Activated CD8-positive, alpha-beta memory T cell treated with anti-CD3 and anti-CD28 coated beads, Interleukin-2, amount 50 U/mL, for 4 hours (primary cell): ENCODE data around the gene HOXB7.

Experiments used
- DNase-seq: peaks from one replicate; pipeline ENCODE4 v3.0.0-alpha.2; 2020

Gene HOXB7

GRCh38 chr17:48577946-48578615 lies 32.7 kb downstream of the HOXB7 start, which contains the start of gene HOXB4:
HOXB4 (minus strand) TSS chr17:48578350; CDS start chr17:48578319, 31 bp downstream.
- peak; percentile 62 for DNase-seq

GRCh38 chr17:48577330-48577945 lies 33.4 kb downstream of the HOXB7 start:
- DNase-seq = no peak

GRCh38 chr17:48576479-48577309 lies 34.1 kb downstream of the HOXB7 start:
- no peak for DNase-seq

- DNase-seq = no peak
These were observed 34.9 kb downstream of the HOXB7 start for GRCh38 chr17:48575673-48576478.

- DNase-seq = no peak
These were observed 35.7 kb downstream of the HOXB7 start for GRCh38 chr17:48575066-48575582.

GRCh38 chr17:48574505-48575065 lies 36.2 kb downstream of the HOXB7 start:
- no peak for DNase-seq

GRCh38 chr17:48571826-48572417 lies 38.9 kb downstream of the HOXB7 start:
- DNase-seq = no peak

GRCh38 chr17:48571024-48571818 lies 39.6 kb downstream of the HOXB7 start:
- DNase-seq = no peak

- DNase-seq = no peak
These were observed 40.3 kb downstream of the HOXB7 start for GRCh38 chr17:48570325-48571023.

GRCh38 chr17:48569674-48570324 lies 41.0 kb downstream of the HOXB7 start:
- no peak for DNase-seq

- DNase-seq = no peak
These were observed 41.6 kb downstream of the HOXB7 start for GRCh38 chr17:48569240-48569582.

- DNase-seq = no peak
These were observed 42.1 kb downstream of the HOXB7 start for GRCh38 chr17:48568499-48569239.

- no peak for DNase-seq
These were observed 43.0 kb downstream of the HOXB7 start for GRCh38 chr17:48567646-48568354.

- DNase-seq = no peak
These were observed 43.6 kb downstream of the HOXB7 start for GRCh38 chr17:48567209-48567608.

GRCh38 chr17:48566717-48567116 lies 44.1 kb downstream of the HOXB7 start:
- no peak for DNase-seq

GRCh38 chr17:48565925-48566710 lies 44.7 kb downstream of the HOXB7 start:
- no peak for DNase-seq

GRCh38 chr17:48565022-48565554 lies 45.7 kb downstream of the HOXB7 start:
- no peak for DNase-seq
